ENCODE data around the gene SOAT2. TPM values are rescaled to one million over a fixed set of nuclear protein-coding genes. Genes with fewer than 3 reads are reported as not detected.

The SOAT2 gene
- total RNA-seq, 1 experiment from 2014 or later = not detected

- Histone ChIP-seq H2BK12ac (ENCODE audit: insufficient read length, low read depth, low read length) (no peak overlapping the region), H3K4me1 (ENCODE audit: insufficient read depth, low read length) (no peaks in the 10 kb centered on the region), H4K91ac (ENCODE audit: insufficient read length, low read depth, low read length) (no peak overlapping the region), H3K4ac (ENCODE audit: low read depth, low read length) (no peak overlapping the region), H2BK20ac (ENCODE audit: low read depth, low read length, poor library complexity, severe bottlenecking) (no peak overlapping the region), H3K79me1 (ENCODE audit: insufficient read depth, low read depth, low read length, poor library complexity, severe bottlenecking) (no peaks in the 10 kb centered on the region), H2BK5ac (ENCODE audit: insufficient read length, low read length) (no peak overlapping the region), H3K14ac (ENCODE audit: insufficient read depth, low read length) (no peak overlapping the region), H3K79me2 (ENCODE audit: insufficient read depth, low read length) (no peaks in the 10 kb centered on the region), H3K23ac (ENCODE audit: insufficient read length, low read depth, low read length) (no peak overlapping the region), H3K18ac (ENCODE audit: insufficient read length, low read depth, low read length) (no peak overlapping the region), H4K5ac (ENCODE audit: insufficient read length, low read depth, low read length) (no peak overlapping the region), H2AFZ (ENCODE audit: low read length) (no peak overlapping the region), H2BK120ac (ENCODE audit: low read depth, low read length, poor library complexity, severe bottlenecking) (no peak overlapping the region), H2BK15ac (ENCODE audit: low read depth, low read length) (no peak overlapping the region), H3K9ac (ENCODE audit: extremely low read depth, insufficient read length, low read length) (no peak overlapping the region), H3K23me2 (ENCODE audit: insufficient read length, low read depth, low read length, poor library complexity, severe bottlenecking) (no peaks in the 10 kb centered on the region), H3K27me3 (ENCODE audit: insufficient read depth, low read length) (peaks cover 7% of the 10 kb centered on the region), H3K56ac (ENCODE audit: insufficient read length, low read depth, low read length) (no peak overlapping the region), H4K20me1 (ENCODE audit: control insufficient read depth, insufficient read depth, insufficient read length) (no peaks in the 10 kb centered on the region), H4K8ac (replicated peaks; ENCODE audit: insufficient read length, low read depth, low read length) (no peak overlapping the region), H3K4me2 (ENCODE audit: insufficient read depth, insufficient read length, low read length) (no peak overlapping the region), H3K27ac (ENCODE audit: insufficient read length, low read depth, low read length) (no peak overlapping the region), H2AK5ac (ENCODE audit: insufficient read length, low read length) (no peak overlapping the region), H3K9me3 (ENCODE audit: control insufficient read depth, low read depth, low read length) (no peaks in the 10 kb centered on the region), H3T11ph (ENCODE audit: low read length) (no peak overlapping the region)
- H3K27ac Mint-ChIP-seq = no peak overlapping the region
- H3K9me3 Mint-ChIP-seq = no peaks in the 10 kb centered on the region
- no peak for TF ChIP-seq CTCF (conservative IDR thresholded peaks at IDR 0.05)
- peaks cover 84% of the 10 kb centered on the region for H3K27me3 Mint-ChIP-seq (ENCODE audit: low read depth)
- H3K4me1 Mint-ChIP-seq = 0 out of 4 replicates have a peak, but pooled peaks cover 0 to 7% of the 10 kb centered on the region in 2 experiments
- peaks cover 0 to 5% (median 0%) of the 10 kb centered on the region in 3 experiments; a peak in 1 of 7 replicates for H3K36me3 Mint-ChIP-seq (ENCODE audit: insufficient read depth in 1 of 3, low read depth in 3 of 3)
- no peak for DNase-seq
- no peak overlapping the region for H3K4me3 Mint-ChIP-seq
Observed at GRCh38 chr12:53166837-53167236, 63.6 kb downstream of the SOAT2 start.

All from H9 (cell line).